HepG2 (cell line): Measurements from ENCODE around the gene NOS1AP. TPM values are rescaled to one million over a fixed set of nuclear protein-coding genes. Genes with fewer than 3 reads are reported as not detected.

ENCODE experiments used
- CREB1 ChIP-seq, 2 experiments: fragments of 450-650 bp in 1 of 2; IDR thresholded peaks; 2 replicates each; pipeline ENCODE4 v1.6.1; 2016 to 2017; ENCODE audit warnings: control low read depth in 1 of 2, mild to moderate bottlenecking in 1 of 2, missing compliant biosample characterization in 1 of 2, missing genetic modification characterization in 1 of 2
- DMAP1 ChIP-seq: IDR thresholded peaks from 2 replicates; pipeline ENCODE4 v1.6.1; 2016
- ELF3 ChIP-seq: IDR thresholded peaks from 2 replicates; pipeline ENCODE4 v1.6.1; 2016; ENCODE audit warnings: missing genetic modification reagents, missing compliant biosample characterization
- HES4 ChIP-seq: sonication (generic); formaldehyde crosslinking; IDR thresholded peaks from 2 replicates; pipeline ENCODE4 v1.9.0; 2021; ENCODE audit warnings: mild to moderate bottlenecking, missing genetic modification reagents, borderline replicate concordance
- PHF20 ChIP-seq: sonication (generic); formaldehyde crosslinking; IDR thresholded peaks from 2 replicates; pipeline ENCODE4 v1.5.0; 2020; ENCODE audit warnings: mild to moderate bottlenecking, missing genetic modification reagents
- TSC22D2 ChIP-seq: sonication (generic); formaldehyde crosslinking; IDR thresholded peaks from 2 replicates; pipeline ENCODE4 v1.5.1; 2020; ENCODE audit warnings: missing genetic modification reagents, mild to moderate bottlenecking, borderline replicate concordance
- ZBTB3 ChIP-seq: sonication (generic); formaldehyde crosslinking; IDR thresholded peaks from 2 replicates; pipeline ENCODE4 v1.4.0; 2020; ENCODE audit warnings: low read depth, mild to moderate bottlenecking, moderate library complexity, missing genetic modification reagents, borderline replicate concordance
- ZFP37 ChIP-seq: sonication (generic); formaldehyde crosslinking; IDR thresholded peaks from 2 replicates; pipeline ENCODE4 v1.4.0; 2020; ENCODE audit warnings: missing genetic modification reagents, borderline replicate concordance
- ZNF558 ChIP-seq: sonication (generic); formaldehyde crosslinking; IDR thresholded peaks from 2 replicates; pipeline ENCODE4 v1.9.0; 2022; ENCODE audit warnings: mild to moderate bottlenecking, missing genetic modification reagents, borderline replicate concordance
- ZNF775 ChIP-seq: sonication (generic); formaldehyde crosslinking; IDR thresholded peaks from 2 replicates; pipeline ENCODE4 v1.4.0; 2020; ENCODE audit warnings: missing genetic modification reagents, mild to moderate bottlenecking, moderate library complexity, borderline replicate concordance
- polyA plus RNA-seq, 8 experiments: library from polyadenylated mRNA; depleted of rRNA in 3 of 8; stranded (reverse) in 7 of 8; unstranded in 1 of 8; fragments of >200 nt; fragmentation: Illumina TruSeq in 4 of 8; extraction: Trizol in 4 of 8; gene quantifications; 2 replicates each; pipeline versions ENCODE4 v1.2.1 to v1.2.3, GENCODE V29; 2011 to 2016; ENCODE audit warnings: low read depth in 4 of 8, missing spikeins in 1 of 8, mixed read lengths in 1 of 8; ENCODE audit not compliant: insufficient read depth in 1 of 8
- total RNA-seq, 5 experiments: library from RNA; depleted of rRNA; stranded (reverse); fragments of >200 nt; fragmentation: Illumina TruSeq; extraction: Trizol; gene quantifications; 2 replicates each; pipeline ENCODE4 v1.2.3, GENCODE V29; 2016; ENCODE audit warnings: low read depth in 1 of 5
- TF ChIP-seq, protein P1 (sequence below): sonication (generic); formaldehyde crosslinking; IDR thresholded peaks from 2 replicates; pipeline ENCODE4 v1.4.0; 2020; ENCODE audit warnings: missing genetic modification reagents
- TF ChIP-seq, protein P2 (sequence below): sonication (generic); formaldehyde crosslinking; IDR thresholded peaks from 2 replicates; pipeline ENCODE4 v1.5.1; 2020; ENCODE audit warnings: mild to moderate bottlenecking, missing genetic modification reagents, moderate library complexity
- TF ChIP-seq, protein P3 (sequence below), 2 experiments: fragments of 450-650 bp in 1 of 2; sonication (generic) in 1 of 2; formaldehyde crosslinking in 1 of 2; IDR thresholded peaks; 2 replicates each; pipeline versions ENCODE4 v1.6.1 to v1.8.0; 2016 to 2022; ENCODE audit warnings: antibody characterized with exemption in 1 of 2, mild to moderate bottlenecking in 1 of 2, missing genetic modification reagents in 1 of 2
- TF ChIP-seq, protein P4 (sequence below): sonication (generic); formaldehyde crosslinking; IDR thresholded peaks from 2 replicates; pipeline ENCODE4 v1.5.0; 2020; ENCODE audit warnings: mild to moderate bottlenecking, missing genetic modification reagents, borderline replicate concordance

Gene NOS1AP
- total and polyA plus RNA-seq, 2 of the 13 experiments (the other 11 are each of a cell fraction or from before 2014, with no cell fraction given): 2.0 to 3.3 TPM

DNA sequence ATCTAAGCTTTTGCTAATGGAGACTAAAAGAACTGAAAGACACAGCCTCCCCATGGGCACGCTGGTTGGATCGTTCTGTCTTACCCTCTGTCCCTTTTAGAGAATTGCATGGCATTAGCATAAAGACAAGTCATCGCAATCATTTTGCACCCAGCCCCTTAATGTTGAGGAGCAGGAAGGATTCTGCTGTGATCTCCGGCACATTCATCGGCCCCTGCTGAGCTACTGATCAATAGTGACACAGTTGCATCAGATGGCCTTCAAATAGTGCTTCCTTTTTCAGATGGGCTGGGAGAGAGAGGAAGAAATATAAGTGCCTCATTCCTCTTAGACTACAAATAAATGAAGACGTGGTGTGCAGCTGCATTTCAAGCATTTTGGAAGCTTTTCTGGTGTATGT, 75.4 kb downstream of the NOS1AP start (continued):
- peak; percentile 89 for TF ChIP-seq ELF3
- TF ChIP-seq, protein P1, sequence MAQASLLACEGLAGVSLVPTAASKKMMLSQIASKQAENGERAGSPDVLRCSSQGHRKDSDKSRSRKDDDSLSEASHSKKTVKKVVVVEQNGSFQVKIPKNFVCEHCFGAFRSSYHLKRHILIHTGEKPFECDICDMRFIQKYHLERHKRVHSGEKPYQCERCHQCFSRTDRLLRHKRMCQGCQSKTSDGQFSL (CRISPR knock-in tag): no peak
- no peak for TF ChIP-seq ZFP37
- TF ChIP-seq, protein P2, sequence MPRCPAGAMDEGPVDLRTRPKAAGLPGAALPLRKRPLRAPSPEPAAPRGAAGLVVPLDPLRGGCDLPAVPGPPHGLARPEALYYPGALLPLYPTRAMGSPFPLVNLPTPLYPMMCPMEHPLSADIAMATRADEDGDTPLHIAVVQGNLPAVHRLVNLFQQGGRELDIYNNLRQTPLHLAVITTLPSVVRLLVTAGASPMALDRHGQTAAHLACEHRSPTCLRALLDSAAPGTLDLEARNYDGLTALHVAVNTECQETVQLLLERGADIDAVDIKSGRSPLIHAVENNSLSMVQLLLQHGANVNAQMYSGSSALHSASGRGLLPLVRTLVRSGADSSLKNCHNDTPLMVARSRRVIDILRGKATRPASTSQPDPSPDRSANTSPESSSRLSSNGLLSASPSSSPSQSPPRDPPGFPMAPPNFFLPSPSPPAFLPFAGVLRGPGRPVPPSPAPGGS (CRISPR knock-in tag): no peak
- TF ChIP-seq DMAP1 (CRISPR knock-in tag): peak; percentile 37; the same call in 1 of the 2 replicates
- no peak for TF ChIP-seq ZNF775 (CRISPR knock-in tag)
- TF ChIP-seq ZBTB3 (CRISPR knock-in tag): no peak
- TF ChIP-seq, protein P3, sequence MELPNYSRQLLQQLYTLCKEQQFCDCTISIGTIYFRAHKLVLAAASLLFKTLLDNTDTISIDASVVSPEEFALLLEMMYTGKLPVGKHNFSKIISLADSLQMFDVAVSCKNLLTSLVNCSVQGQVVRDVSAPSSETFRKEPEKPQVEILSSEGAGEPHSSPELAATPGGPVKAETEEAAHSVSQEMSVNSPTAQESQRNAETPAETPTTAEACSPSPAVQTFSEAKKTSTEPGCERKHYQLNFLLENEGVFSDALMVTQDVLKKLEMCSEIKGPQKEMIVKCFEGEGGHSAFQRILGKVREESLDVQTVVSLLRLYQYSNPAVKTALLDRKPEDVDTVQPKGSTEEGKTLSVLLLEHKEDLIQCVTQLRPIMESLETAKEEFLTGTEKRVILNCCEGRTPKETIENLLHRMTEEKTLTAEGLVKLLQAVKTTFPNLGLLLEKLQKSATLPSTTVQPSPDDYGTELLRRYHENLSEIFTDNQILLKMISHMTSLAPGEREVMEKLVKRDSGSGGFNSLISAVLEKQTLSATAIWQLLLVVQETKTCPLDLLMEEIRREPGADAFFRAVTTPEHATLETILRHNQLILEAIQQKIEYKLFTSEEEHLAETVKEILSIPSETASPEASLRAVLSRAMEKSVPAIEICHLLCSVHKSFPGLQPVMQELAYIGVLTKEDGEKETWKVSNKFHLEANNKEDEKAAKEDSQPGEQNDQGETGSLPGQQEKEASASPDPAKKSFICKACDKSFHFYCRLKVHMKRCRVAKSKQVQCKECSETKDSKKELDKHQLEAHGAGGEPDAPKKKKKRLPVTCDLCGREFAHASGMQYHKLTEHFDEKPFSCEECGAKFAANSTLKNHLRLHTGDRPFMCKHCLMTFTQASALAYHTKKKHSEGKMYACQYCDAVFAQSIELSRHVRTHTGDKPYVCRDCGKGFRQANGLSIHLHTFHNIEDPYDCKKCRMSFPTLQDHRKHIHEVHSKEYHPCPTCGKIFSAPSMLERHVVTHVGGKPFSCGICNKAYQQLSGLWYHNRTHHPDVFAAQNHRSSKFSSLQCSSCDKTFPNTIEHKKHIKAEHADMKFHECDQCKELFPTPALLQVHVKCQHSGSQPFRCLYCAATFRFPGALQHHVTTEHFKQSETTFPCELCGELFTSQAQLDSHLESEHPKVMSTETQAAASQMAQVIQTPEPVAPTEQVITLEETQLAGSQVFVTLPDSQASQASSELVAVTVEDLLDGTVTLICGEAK (IDR thresholded peaks at IDR 0.05): no peak
- TF ChIP-seq, protein P3 (CRISPR knock-in tag; IDR thresholded peaks at IDR 0.05): no peak; the same call in 1 of the 2 replicates
- TF ChIP-seq, protein P4, sequence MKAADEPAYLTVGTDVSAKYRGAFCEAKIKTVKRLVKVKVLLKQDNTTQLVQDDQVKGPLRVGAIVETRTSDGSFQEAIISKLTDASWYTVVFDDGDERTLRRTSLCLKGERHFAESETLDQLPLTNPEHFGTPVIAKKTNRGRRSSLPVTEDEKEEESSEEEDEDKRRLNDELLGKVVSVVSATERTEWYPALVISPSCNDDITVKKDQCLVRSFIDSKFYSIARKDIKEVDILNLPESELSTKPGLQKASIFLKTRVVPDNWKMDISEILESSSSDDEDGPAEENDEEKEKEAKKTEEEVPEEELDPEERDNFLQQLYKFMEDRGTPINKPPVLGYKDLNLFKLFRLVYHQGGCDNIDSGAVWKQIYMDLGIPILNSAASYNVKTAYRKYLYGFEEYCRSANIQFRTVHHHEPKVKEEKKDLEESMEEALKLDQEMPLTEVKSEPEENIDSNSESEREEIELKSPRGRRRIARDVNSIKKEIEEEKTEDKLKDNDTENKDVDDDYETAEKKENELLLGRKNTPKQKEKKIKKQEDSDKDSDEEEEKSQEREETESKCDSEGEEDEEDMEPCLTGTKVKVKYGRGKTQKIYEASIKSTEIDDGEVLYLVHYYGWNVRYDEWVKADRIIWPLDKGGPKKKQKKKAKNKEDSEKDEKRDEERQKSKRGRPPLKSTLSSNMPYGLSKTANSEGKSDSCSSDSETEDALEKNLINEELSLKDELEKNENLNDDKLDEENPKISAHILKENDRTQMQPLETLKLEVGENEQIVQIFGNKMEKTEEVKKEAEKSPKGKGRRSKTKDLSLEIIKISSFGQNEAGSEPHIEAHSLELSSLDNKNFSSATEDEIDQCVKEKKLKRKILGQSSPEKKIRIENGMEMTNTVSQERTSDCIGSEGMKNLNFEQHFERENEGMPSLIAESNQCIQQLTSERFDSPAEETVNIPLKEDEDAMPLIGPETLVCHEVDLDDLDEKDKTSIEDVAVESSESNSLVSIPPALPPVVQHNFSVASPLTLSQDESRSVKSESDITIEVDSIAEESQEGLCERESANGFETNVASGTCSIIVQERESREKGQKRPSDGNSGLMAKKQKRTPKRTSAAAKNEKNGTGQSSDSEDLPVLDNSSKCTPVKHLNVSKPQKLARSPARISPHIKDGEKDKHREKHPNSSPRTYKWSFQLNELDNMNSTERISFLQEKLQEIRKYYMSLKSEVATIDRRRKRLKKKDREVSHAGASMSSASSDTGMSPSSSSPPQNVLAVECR: no peak
- TF ChIP-seq HES4 (CRISPR knock-in tag): no peak
- TF ChIP-seq ZNF558 (CRISPR knock-in tag): no peak
- TF ChIP-seq PHF20 (CRISPR knock-in tag): no peak
- TF ChIP-seq CREB1 (IDR thresholded peaks at IDR 0.05): no peak
- peak; percentile 25; the same call in 1 of the 2 replicates for TF ChIP-seq CREB1 (CRISPR knock-in tag; IDR thresholded peaks at IDR 0.05)
- TF ChIP-seq TSC22D2: no peak
